ENCODE results near the gene POU2F3. TPM values are rescaled to one million over a fixed set of nuclear protein-coding genes. Genes with fewer than 3 reads are reported as not detected.

Gene POU2F3
- total and polyA plus RNA-seq, 11 donors: 0.15 TPM; not detected in 10

DNA sequence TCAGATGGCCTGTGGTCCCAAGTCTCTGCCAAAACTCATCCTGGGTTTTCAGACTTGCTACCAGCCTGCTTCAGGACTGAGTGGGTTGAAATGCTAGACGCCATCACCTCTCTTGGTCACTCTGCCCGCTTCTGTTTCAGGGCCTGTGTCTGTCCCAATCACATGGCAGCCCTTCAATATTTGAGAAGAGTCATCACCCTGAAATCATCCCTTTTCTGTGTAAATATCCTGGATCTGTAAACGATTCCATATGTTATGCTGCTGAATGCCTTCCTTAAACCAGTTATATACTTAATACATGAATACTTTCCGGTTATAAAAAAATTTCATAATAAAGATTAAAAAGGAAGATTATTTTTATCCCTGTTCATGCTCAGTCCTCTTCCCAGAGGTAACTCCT lies 45.3 kb downstream of the POU2F3 start:
- Histone ChIP-seq H3K27ac (no peak overlapping the region), H3K9me3 (no peaks in the 10 kb centered on the region), H3K36me3 (no peaks in the 10 kb centered on the region), H3K27me3 (peaks cover 0 to 3% (median 0%) of the 10 kb centered on the region in 9 donors), H3K4me3 (no peak overlapping the region), H3K4me1 (peaks cover 0 to 13% (median 2%) of the 10 kb centered on the region in 12 donors)
- DNase-seq (no peak), ATAC-seq (no peak)
- intact Hi-C loops (cut with DNase I): loop anchor here in 1 of 10 donors (5.0 kb wide), 1 partner anchor 33 kb away; no protein-coding TSS in a partner anchor
- TF ChIP-seq, protein P1, sequence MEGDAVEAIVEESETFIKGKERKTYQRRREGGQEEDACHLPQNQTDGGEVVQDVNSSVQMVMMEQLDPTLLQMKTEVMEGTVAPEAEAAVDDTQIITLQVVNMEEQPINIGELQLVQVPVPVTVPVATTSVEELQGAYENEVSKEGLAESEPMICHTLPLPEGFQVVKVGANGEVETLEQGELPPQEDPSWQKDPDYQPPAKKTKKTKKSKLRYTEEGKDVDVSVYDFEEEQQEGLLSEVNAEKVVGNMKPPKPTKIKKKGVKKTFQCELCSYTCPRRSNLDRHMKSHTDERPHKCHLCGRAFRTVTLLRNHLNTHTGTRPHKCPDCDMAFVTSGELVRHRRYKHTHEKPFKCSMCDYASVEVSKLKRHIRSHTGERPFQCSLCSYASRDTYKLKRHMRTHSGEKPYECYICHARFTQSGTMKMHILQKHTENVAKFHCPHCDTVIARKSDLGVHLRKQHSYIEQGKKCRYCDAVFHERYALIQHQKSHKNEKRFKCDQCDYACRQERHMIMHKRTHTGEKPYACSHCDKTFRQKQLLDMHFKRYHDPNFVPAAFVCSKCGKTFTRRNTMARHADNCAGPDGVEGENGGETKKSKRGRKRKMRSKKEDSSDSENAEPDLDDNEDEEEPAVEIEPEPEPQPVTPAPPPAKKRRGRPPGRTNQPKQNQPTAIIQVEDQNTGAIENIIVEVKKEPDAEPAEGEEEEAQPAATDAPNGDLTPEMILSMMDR (IDR thresholded peaks at IDR 0.05): no peak
- TF ChIP-seq POLR2A (IDR thresholded peaks at IDR 0.05): no peak
- 82 to 89% (median 87%) methylated on average over 4 of the region's 4 CpGs for WGBS, 4 donors

DNA sequence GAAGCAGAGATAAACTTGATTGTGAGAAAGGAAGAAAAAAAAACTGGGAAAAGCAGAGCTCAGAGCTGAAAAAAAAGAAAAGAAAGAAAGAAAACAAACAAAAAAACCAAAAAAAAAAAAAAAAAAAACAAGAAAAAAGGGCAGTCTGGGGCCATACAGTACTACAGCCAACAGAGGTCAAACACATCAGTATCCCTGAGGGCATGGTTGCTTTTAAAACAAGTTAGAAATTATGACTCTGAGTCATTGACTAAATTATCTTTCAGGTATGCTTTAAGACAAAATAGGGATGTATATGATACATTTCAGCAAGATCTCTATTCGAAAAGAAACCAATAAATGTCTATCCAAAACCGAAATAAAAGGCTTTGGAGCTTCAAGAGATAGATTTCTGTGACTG lies 48.1 kb downstream of the POU2F3 start:
- Histone ChIP-seq H3K9me3 (no peaks in the 10 kb centered on the region), H3K36me3 (no peaks in the 10 kb centered on the region), H3K27me3 (peaks cover 0 to 13% (median 3%) of the 10 kb centered on the region in 9 donors), H3K4me1 (no peaks in the 10 kb centered on the region), H3K27ac (no peak overlapping the region), H3K4me3 (no peak overlapping the region)
- DNase-seq: no peak
- 94 to 97% (median 94%) methylated on average over 2 of the region's 2 CpGs for WGBS, 4 donors
- intact Hi-C loops (cut with DNase I): loop anchor here in 1 of 10 donors (5.0 kb wide), 1 partner anchor 36 kb away; no protein-coding TSS in a partner anchor
- no peak for ATAC-seq
- no peak for TF ChIP-seq POLR2A (IDR thresholded peaks at IDR 0.05)
- TF ChIP-seq, protein P1 (IDR thresholded peaks at IDR 0.05): no peak

DNA sequence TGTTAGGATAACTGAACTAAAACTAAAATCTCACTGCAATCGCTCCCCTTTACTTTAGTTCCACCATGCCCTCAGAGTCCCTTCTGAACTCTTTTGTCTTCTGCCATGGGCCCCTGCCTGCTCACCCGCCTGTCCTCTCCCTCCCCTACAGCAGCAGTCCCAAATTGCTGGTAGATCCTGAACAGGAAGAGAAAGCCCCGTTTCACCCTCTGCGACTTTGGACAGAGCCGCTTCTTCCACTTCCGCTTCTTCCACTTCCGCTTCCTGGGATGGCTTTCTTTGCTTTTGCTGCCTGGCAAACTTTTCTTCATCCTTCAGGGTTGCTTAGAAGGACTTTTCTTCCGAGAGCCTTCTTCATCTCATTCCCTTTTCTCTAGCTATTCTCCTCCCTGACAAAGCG lies 49.5 kb downstream of the POU2F3 start:
- peaks cover 0 to 24% (median 8%) of the 10 kb centered on the region in 9 donors for H3K27me3 ChIP-seq
- no peak overlapping the region for H3K4me3 ChIP-seq
- WGBS, 4 donors: 70 to 76% (median 73%) methylated on average over 9 of the region's 9 CpGs
- DNase-seq (no peak), ATAC-seq (no peak)
- intact Hi-C loops (cut with DNase I): loop anchor here in 1 of 10 donors (5.0 kb wide), 1 partner anchor 37 kb away; no protein-coding TSS in a partner anchor
- TF ChIP-seq POLR2A (IDR thresholded peaks at IDR 0.05): no peak
- TF ChIP-seq, protein P1 (IDR thresholded peaks at IDR 0.05): no peak
- H3K9me3 ChIP-seq: no peaks in the 10 kb centered on the region
- no peaks in the 10 kb centered on the region for H3K4me1 ChIP-seq
- H3K36me3 ChIP-seq: no peaks in the 10 kb centered on the region
- no peak overlapping the region for H3K27ac ChIP-seq

DNA sequence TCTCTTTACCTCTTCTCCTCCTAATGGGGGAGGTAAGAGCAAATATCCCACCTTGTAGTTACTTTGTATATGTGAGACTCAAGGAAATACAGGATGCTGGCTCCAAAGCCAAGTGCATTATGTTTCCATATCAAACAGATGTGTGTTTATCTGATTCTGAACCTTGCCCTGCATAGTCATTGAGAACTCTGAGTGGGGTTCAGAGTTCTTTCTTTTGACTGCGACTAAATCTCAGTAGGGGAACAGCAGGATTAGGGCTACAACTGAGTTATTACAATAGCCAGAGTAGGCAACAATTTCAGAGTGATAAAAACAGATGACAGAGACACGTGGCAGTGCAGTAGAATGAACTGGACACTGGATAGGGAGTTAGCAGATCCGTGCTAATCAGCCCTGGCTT lies 51.0 kb downstream of the POU2F3 start:
- Histone ChIP-seq H3K27me3 (peaks cover 0 to 31% (median 8%) of the 10 kb centered on the region in 9 donors), H3K36me3 (no peaks in the 10 kb centered on the region), H3K27ac (no peak overlapping the region), H3K4me3 (no peak overlapping the region), H3K9me3 (no peaks in the 10 kb centered on the region), H3K4me1 (peaks cover 0 to 6% (median 0%) of the 10 kb centered on the region in 12 donors)
- intact Hi-C loops (cut with DNase I): no loop called here
- WGBS, 4 donors: 31 to 66% (median 43%) methylated on average over 3 of the region's 3 CpGs
- DNase-seq (no peak), ATAC-seq (no peak)
- no peak for TF ChIP-seq POLR2A (IDR thresholded peaks at IDR 0.05)
- TF ChIP-seq, protein P1 (IDR thresholded peaks at IDR 0.05): no peak

Data from heart left ventricle (tissue), 16 donors.